ENCODE data around the gene PRKG1.

DNA sequence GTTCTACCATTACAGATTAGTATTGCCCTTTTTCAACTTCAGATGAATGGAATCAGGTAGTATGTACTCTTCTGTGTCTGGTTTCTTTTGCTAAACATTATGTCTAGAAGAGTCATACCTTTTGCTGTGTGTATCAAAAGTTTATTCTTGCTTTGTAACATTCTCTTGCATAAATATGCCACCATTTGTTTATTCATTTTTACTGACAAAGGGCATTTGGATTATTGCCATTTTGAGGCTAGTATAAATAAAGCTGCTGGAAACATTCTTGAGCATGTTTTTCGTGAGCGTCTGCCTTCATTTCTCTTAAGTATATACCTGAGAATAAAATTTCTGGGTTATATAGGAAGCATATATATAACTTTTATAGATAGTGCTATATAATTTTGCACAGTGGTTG, 746.8 kb downstream of the PRKG1 start:
- TF ChIP-seq POLR2AphosphoS5 (IDR thresholded peaks at IDR 0.05; ENCODE audit: low read depth, low read length) = no peak
- TF ChIP-seq TAF1 (IDR thresholded peaks at IDR 0.05; ENCODE audit: borderline replicate concordance, low read depth, low read length) = no peak
